Fibroblast of skin of right biceps (primary cell): Measurements from ENCODE around the gene TNFAIP6.
"Not testable (repeated sequence)": the region's sequence is repeated elsewhere in the genome, so short reads cannot be mapped to it uniquely, and the experiment has no call there.

ENCODE experiments used
- DNase-seq: peaks from one replicate; pipeline ENCODE4 v3.0.0-alpha.2; 2013

The TNFAIP6 gene

DNA sequence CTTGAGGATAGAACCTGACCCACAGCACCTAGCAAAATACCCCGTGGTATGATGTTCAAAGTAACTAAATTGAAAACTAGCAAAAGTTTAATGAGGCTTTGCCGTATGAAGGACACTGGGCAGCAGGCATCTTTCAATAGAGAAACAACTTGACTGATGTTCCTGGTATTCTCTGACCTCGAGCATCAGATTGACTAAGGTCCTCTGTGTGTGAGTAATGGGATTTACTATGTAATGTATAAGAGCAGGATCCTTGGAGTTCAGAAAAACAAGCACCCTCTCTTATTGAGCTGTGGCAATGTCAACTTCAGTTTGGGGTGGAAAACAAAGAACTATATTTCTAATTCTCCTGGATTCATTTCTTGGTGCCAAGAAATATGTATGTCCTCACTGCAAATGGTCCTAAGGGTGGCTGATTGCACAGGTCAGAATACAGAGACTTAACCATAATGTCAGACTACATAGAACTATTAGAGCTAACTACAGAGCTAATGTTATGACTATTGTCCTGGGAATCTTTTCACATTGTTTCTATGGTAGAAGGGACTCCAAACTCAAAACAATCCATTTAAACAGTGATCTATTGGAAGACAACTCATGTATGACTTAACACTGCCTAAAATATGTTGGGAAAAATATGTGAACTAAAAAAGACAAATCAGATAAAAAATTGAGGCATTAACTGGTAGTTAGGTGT is 4.4 kb downstream of the TNFAIP6 start:
- peak; percentile 67 for DNase-seq

DNA sequence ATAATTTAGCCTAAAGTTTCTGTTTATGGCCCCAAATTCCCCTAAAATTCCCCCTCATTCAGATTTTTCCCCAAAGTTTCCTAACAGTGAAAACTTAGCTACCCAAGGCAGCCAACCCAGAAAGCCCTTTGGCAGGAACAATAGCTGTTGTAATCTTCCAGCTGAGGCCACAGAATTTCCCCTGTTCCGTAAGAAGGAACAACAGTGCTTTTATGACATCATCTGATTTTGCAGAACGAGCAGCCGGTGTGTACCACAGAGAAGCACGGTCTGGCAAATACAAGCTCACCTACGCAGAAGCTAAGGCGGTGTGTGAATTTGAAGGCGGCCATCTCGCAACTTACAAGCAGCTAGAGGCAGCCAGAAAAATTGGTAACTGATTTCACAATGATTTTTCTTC is 6.3 kb downstream of the TNFAIP6 start:
- no peak for DNase-seq

DNA sequence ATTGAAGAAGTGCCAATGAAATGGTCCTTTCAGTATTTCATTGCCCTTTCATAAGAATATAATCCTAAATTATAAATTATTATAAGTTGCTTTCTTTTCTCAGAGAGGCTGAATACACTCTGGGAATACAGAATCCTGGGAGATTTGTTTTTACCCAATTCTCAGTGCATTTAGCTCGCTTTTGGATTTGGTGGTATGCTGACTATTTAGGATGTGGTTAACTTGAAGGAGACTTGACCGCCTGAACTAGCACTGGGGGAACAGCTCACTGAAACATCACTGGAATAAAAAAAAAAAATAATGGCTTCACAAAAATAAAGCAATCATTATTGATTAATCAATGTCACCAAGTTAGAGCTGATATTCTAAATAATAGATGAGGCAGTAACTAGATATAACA is 10.2 kb downstream of the TNFAIP6 start:
- DNase-seq: peak; percentile 63

DNA sequence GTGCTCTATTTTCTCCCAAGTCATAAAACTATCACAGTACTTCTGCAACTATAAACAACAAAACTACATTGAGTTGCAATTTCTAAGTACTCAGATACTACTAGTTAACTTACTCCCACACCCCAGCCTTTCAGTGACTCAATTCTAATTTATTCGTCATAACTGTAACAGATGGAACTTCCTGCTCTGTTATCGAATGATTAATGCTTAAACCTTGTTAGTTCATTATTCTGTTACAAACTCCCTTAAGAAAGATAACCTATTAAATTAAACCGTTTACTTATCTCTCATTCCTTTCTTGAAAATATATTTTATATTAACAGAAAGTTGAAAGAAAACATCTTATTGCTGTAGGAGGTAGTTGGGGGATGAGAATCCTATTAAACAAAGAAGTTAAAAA is 17.0 kb downstream of the TNFAIP6 start:
- peak; percentile 83 for DNase-seq

DNA sequence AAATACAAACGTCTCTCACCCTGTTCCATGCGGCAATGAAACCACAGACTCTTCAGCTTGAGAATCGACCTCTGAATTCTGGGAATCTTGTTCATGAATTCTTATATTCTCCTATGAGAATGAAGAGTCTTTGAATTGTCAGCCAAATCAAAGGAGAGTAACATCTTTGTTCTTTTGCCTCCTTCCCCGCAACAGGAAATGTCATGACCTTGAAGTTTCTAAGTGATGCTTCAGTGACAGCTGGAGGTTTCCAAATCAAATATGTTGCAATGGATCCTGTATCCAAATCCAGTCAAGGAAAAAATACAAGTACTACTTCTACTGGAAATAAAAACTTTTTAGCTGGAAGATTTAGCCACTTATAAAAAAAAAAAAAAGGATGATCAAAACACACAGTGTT is 21.8 kb downstream of the TNFAIP6 start:
- peak; percentile 22 for DNase-seq

GRCh38 chr2:151380580-151381235 is 23.3 kb downstream of the TNFAIP6 start:
- no peak for DNase-seq

GRCh38 chr2:151381266-151381665 is 23.9 kb downstream of the TNFAIP6 start:
- DNase-seq: peak; percentile 80

DNA sequence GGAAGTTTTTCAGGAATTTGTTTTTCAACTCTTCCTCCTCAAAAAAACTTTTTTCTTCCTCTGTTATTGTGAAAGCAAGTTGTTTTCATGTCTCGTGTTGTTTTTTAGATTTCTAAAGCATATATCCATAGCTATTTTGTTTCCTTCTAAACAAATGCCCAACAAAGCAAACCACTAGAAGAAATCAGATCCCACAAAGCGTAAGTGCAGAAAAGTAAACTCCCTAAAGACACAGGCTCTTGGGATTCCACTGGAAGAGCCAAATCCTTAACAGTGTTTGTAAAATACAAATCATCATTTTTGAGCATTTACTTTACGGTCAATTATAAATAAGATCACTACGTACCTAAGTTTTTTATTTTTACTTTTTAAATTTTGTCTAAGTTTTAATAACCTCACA is 30.6 kb downstream of the TNFAIP6 start:
- no peak for DNase-seq

DNA sequence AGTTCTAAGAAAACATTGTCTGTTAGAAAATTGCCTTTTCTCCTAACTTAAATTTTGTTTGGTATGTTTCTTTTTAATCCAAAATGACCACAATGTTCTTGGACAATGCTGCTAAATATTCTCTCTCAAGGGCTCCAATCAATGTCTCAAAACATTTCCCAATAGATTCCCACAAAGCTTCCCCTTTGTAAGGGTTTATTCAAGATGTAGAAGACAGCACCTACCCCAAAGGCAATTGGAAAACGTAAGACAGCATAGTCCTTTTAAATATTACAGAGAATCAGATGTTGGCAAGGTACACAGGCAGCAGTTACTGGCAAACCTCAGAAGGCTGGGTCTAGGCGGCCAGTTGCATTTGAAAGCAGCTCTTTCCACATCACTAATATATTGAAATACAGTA is 34.0 kb downstream of the TNFAIP6 start:
- no peak for DNase-seq

GRCh38 chr2:151394509-151394908 is 37.1 kb downstream of the TNFAIP6 start:
- no peak for DNase-seq

- DNase-seq: no peak
These were observed 38.4 kb downstream of the TNFAIP6 start for GRCh38 chr2:151395509-151396374.

- no peak for DNase-seq
These were observed 42.6 kb downstream of the TNFAIP6 start for GRCh38 chr2:151399981-151400380.

DNA sequence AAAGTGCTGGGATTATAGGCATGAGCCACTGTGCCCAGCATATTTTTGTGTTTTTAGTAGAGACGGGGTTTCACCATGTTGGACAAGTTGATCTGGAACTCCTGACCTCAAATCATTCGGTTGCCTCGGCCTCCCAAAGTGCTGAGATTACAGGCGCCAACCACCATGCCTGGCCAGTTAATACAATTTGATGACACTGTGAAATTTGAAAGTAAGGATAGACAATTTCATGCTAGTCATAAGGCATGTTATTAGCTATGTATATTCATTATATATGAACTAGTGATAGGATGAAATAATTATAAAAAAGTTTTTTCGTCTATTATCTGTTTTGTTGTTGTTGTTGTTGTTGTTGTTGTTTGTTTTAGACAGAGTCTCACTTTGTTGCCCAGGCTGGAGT is 43.8 kb downstream of the TNFAIP6 start:
- DNase-seq: no peak

GRCh38 chr2:151403914-151404313 is 46.5 kb downstream of the TNFAIP6 start:
- DNase-seq: no peak

GRCh38 chr2:151405376-151405775 is 48.0 kb downstream of the TNFAIP6 start:
- DNase-seq: no peak

GRCh38 chr2:151407281-151407680 is 49.9 kb downstream of the TNFAIP6 start:
- no peak for DNase-seq

GRCh38 chr2:151408788-151409600 is 51.6 kb downstream of the TNFAIP6 start:
- no peak for DNase-seq

GRCh38 chr2:151409601-151410484 is 52.5 kb downstream of the TNFAIP6 start, which contains the start of gene RIF1:
TSS of gene RIF1 (plus strand) at chr2:151409902. CDS start at chr2:151410424, 522 bp downstream.
- DNase-seq: peak; percentile 94

DNA sequence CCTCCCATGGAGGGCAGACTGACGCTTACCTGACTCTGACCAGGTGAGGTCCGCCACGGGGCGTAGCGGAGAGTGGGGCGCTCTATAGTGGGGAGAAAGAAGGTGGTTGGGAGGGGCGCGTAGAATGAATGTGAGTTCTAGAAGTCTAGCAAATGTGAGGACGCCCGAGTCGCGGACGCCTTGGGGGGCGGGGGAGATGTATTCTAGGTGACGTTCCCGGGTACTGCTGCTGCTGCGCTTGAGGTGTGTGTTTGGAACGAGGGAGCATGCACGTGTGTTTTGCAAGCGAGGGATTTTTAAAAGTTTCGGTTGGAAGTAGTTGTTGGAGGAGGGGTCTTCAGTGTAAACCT is 53.1 kb downstream of the TNFAIP6 start:
- peak; percentile 33 for DNase-seq

DNA sequence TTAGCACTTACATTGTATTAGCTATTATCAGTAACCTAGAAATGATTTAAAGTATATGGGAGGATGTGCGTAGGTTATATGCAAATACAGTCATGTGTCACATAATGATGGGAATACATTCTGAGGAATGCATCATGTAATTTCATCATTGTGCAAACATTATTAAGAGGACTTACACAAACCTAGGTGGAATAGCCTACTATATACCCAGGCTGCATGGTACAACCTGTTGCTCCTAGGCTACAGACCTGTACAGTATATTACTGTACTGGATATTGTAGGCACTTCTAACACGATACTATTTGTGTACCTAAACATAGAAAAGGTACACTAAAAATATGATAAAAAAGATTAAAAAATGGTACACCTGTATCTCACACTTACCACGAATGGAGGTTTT is 60.3 kb downstream of the TNFAIP6 start:
- no peak for DNase-seq

DNA sequence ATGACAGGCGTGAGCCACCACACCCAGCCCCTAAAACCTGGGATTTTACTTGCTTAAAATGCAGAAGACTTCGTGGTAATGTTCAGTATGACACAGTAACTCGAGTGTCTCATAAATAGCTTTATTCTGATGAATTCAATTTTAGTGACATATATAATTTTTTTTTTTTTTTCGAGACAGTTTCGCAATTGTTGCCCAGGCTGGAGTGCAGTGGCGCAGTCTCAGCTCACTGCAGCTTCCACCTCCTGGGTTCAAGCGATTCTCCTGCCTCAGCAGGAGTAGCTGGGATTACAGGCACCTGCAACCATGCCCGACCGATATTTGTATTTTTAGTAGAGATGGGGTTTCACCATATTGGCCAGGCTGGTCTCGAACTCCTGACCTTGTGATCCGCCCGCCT is 64.3 kb downstream of the TNFAIP6 start:
- DNase-seq: not testable (repeated sequence)

GRCh38 chr2:151422917-151423439 is 65.6 kb downstream of the TNFAIP6 start:
- DNase-seq: no peak
